Measurements from ENCODE around the gene GLP2R. TPM values are rescaled to one million over a fixed set of nuclear protein-coding genes. Genes with fewer than 3 reads are reported as not detected.

The GLP2R gene
- total RNA-seq, 1 experiment from 2014 or later = not detected

GRCh38 chr17:9829343-9829742 is 3.6 kb downstream of the GLP2R start:
- no TSS peak for BruUV-seq (replicated peaks)
- H3K4me1 ChIP-seq (ENCODE audit: insufficient read depth, low read length, poor library complexity, severe bottlenecking) = no peaks in the 10 kb centered on the region
- no peaks in the 10 kb centered on the region for H3K9me3 ChIP-seq (ENCODE audit: low read depth, low read length, poor library complexity, severe bottlenecking)
- TF ChIP-seq EZH2 (IDR thresholded peaks at IDR 0.05; ENCODE audit: borderline replicate concordance, low read depth, low read length, poor library complexity, severe bottlenecking) (no peak), CTCF (conservative IDR thresholded peaks at IDR 0.05; ENCODE audit: low read depth, low read length) (no peak)
- H3K36me3 ChIP-seq (ENCODE audit: insufficient read depth, low read length, poor library complexity, severe bottlenecking) = no peaks in the 10 kb centered on the region
- H3K27ac ChIP-seq (ENCODE audit: low read depth, low read length, poor library complexity, severe bottlenecking) = no peak overlapping the region
- intact Hi-C loops (cut with micrococcal nuclease; ENCODE audit: unreplicated experiment) = no loop called here
- DNase-seq (ENCODE audit: low spot score) = no peak
- no peak overlapping the region for H3K4me3 ChIP-seq (ENCODE audit: low read depth, low read length, poor library complexity, severe bottlenecking)
- peaks cover 6% of the 10 kb centered on the region for H3K27me3 ChIP-seq (replicated peaks; ENCODE audit: insufficient read depth, low read depth, low read length, poor library complexity)
- ChIA-PET POLR2A (ENCODE audit: low non-redundant PET) (no interaction called here), CTCF (no interaction called here)

DNA sequence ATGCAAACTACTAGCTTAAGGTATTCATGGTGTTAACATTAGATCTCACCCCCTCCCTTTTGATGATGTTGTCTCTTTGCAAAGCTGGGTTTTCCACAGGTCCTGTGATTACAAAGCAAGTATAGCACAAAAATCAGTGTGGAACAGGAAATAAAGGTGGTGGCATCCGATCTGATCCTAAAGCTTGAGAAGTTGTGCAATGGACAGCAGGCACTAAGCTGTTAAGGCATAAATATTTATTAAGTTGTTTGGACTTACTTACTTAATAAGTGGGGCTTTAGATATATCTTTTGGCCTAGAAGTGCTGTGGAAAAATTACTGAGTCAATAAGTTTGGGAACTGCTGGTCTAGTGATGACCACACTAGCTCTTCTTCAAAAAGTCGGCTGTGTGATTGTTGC is 5.0 kb downstream of the GLP2R start:
- DNase-seq (ENCODE audit: low spot score) = no peak
- POLR2A ChIA-PET (ENCODE audit: low non-redundant PET) = no interaction called here
- Histone ChIP-seq H3K36me3 (ENCODE audit: insufficient read depth, low read length, poor library complexity, severe bottlenecking) (no peaks in the 10 kb centered on the region), H3K4me3 (ENCODE audit: low read depth, low read length, poor library complexity, severe bottlenecking) (no peak overlapping the region), H3K9me3 (ENCODE audit: low read depth, low read length, poor library complexity, severe bottlenecking) (no peaks in the 10 kb centered on the region), H3K4me1 (ENCODE audit: insufficient read depth, low read length, poor library complexity, severe bottlenecking) (no peaks in the 10 kb centered on the region), H3K27me3 (replicated peaks; ENCODE audit: insufficient read depth, low read depth, low read length, poor library complexity) (peaks cover 6% of the 10 kb centered on the region), H3K27ac (ENCODE audit: low read depth, low read length, poor library complexity, severe bottlenecking) (no peak overlapping the region)
- BruUV-seq (replicated peaks) = no TSS peak
- CTCF ChIA-PET = interaction anchor here (0.5 kb wide), 1 partner anchor 834 kb away, joined by 6 read pairs; no protein-coding TSS in a partner anchor
- TF ChIP-seq CTCF (conservative IDR thresholded peaks at IDR 0.05; ENCODE audit: low read depth, low read length) = no peak
- no peak for TF ChIP-seq EZH2 (IDR thresholded peaks at IDR 0.05; ENCODE audit: borderline replicate concordance, low read depth, low read length, poor library complexity, severe bottlenecking)
- intact Hi-C loops (cut with micrococcal nuclease; ENCODE audit: unreplicated experiment) = no loop called here

- no TSS peak for BruUV-seq (replicated peaks)
- no peak overlapping the region for H3K27ac ChIP-seq (ENCODE audit: low read depth, low read length, poor library complexity, severe bottlenecking)
- no peak for DNase-seq (ENCODE audit: low spot score)
- intact Hi-C loops (cut with micrococcal nuclease; ENCODE audit: unreplicated experiment) = no loop called here
- CTCF ChIA-PET = no interaction called here
- peaks cover 20% of the 10 kb centered on the region for H3K27me3 ChIP-seq (replicated peaks; ENCODE audit: insufficient read depth, low read depth, low read length, poor library complexity)
- TF ChIP-seq CTCF (conservative IDR thresholded peaks at IDR 0.05; ENCODE audit: low read depth, low read length) (no peak), EZH2 (IDR thresholded peaks at IDR 0.05; ENCODE audit: borderline replicate concordance, low read depth, low read length, poor library complexity, severe bottlenecking) (no peak)
- H3K36me3 ChIP-seq (ENCODE audit: insufficient read depth, low read length, poor library complexity, severe bottlenecking) = no peaks in the 10 kb centered on the region
- H3K9me3 ChIP-seq (ENCODE audit: low read depth, low read length, poor library complexity, severe bottlenecking) = no peaks in the 10 kb centered on the region
- H3K4me1 ChIP-seq (ENCODE audit: insufficient read depth, low read length, poor library complexity, severe bottlenecking) = no peaks in the 10 kb centered on the region
- POLR2A ChIA-PET (ENCODE audit: low non-redundant PET) = no interaction called here
- H3K4me3 ChIP-seq (ENCODE audit: low read depth, low read length, poor library complexity, severe bottlenecking) = no peak overlapping the region
Measured at GRCh38 chr17:9833922-9834321, 8.2 kb downstream of the GLP2R start.

All from A673 (cell line).